Gastroesophageal sphincter (tissue), 4 donors: ENCODE results near the gene RUFY4. TPM values are rescaled to one million over a fixed set of nuclear protein-coding genes. Genes with fewer than 3 reads are reported as not detected.
"Not testable (repeated sequence)": the region's sequence is repeated elsewhere in the genome, so short reads cannot be mapped to it uniquely, and the experiment has no call there.

Source experiments
- ATAC-seq: fragments of 150-250 bp; one replicate; pipeline ENCODE4 v1.9.1; 2016; ENCODE audit warnings: mild to moderate bottlenecking, moderate library complexity
- H3K27ac ChIP-seq, 4 donors: fragments of 200-600 bp; sonication (generic) in 3 of 4; 1 replicate in 3 of 4; 2 replicates in 1 of 4; pipeline ENCODE4 v1.5.1; 2016 to 2019
- H3K27me3 ChIP-seq: fragments of 200-600 bp; sonication (generic); one replicate; pipeline ENCODE4 v1.5.1; 2019
- H3K36me3 ChIP-seq, 2 donors: fragments of 200-600 bp; sonication (generic); one replicate each; pipeline ENCODE4 v1.5.1; 2019; ENCODE audit warnings: control low read depth in 1 of 2
- H3K4me1 ChIP-seq, 3 donors: fragments of 200-600 bp; sonication (generic); 1 replicate in 2 of 3; 2 replicates in 1 of 3; pipeline ENCODE4 v1.5.1; 2016 to 2019; ENCODE audit warnings: control low read depth in 2 of 3
- H3K4me3 ChIP-seq, 2 donors: fragments of 200-600 bp; sonication (generic); one replicate each; pipeline ENCODE4 v1.5.1; 2019; ENCODE audit warnings: mild to moderate bottlenecking in 1 of 2, moderate library complexity in 1 of 2
- H3K9me3 ChIP-seq, 3 donors: fragments of 200-600 bp; sonication (generic); one replicate each; pipeline ENCODE4 v1.5.1; 2017 to 2019; ENCODE audit warnings: control low read depth in 2 of 3
- EP300 ChIP-seq: sonication (generic); formaldehyde crosslinking; IDR thresholded peaks from one replicate; pipeline ENCODE4 v1.6.1; 2017; ENCODE audit warnings: antibody characterized with exemption, mild to moderate bottlenecking
- POLR2A ChIP-seq, 2 donors: fragments of 450-650 bp; IDR thresholded peaks; one replicate each; pipeline ENCODE4 v1.6.1; 2017; ENCODE audit warnings: antibody characterized with exemption in 2 of 2, mild to moderate bottlenecking in 2 of 2, moderate library complexity in 1 of 2
- POLR2AphosphoS5 ChIP-seq: sonication (generic); formaldehyde crosslinking; IDR thresholded peaks from one replicate; pipeline ENCODE4 v1.6.1; 2017; ENCODE audit warnings: antibody characterized with exemption
- WGBS, 2 donors: methylation state at CpG; one replicate each; pipeline ENCODE4 v1.1.5; 2018; ENCODE audit warnings: low coverage in 1 of 2; 5-methylcytosine and 5-hydroxymethylcytosine counted together
- total RNA-seq, 4 donors: library from RNA; depleted of rRNA; stranded (reverse); fragments of >200 nt; gene quantifications; one replicate each; pipeline ENCODE4 v1.1.0, GENCODE V29; 2016
- TF ChIP-seq, protein P1 (sequence below), 4 experiments: fragments of 200-600 bp in 2 of 4; fragments of 450-650 bp in 2 of 4; sonication (generic) in 1 of 4; IDR thresholded peaks; one replicate each; pipeline ENCODE4 v1.5.1; 2017 to 2019; ENCODE audit warnings: antibody characterized with exemption in 4 of 4, mild to moderate bottlenecking in 2 of 4, moderate library complexity in 2 of 4

Gene RUFY4
- total RNA-seq, 4 donors from 2014 or later: not detected

DNA sequence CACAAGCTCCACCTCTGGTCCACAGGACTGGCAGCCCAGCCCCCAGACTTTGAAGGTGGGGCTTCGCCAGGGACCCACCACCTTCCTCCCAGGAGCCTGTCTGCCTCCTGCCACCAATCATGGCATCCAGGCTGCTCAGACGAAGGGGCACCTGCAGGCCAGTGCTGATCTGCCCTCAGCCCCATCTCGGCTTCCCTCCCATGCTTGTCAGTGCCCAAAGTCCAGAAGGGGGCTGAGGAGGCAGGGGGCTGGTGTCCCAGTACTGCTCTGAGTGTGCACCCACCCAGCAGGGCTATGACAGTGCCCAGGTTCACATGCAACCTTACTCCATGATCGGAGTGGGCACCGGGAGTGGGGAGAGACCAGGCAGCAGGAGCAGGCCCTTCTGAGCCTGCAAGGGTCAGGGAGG is 25.3 kb upstream of the RUFY4 start:
- TF ChIP-seq POLR2AphosphoS5: no peak
- TF ChIP-seq, protein P1, sequence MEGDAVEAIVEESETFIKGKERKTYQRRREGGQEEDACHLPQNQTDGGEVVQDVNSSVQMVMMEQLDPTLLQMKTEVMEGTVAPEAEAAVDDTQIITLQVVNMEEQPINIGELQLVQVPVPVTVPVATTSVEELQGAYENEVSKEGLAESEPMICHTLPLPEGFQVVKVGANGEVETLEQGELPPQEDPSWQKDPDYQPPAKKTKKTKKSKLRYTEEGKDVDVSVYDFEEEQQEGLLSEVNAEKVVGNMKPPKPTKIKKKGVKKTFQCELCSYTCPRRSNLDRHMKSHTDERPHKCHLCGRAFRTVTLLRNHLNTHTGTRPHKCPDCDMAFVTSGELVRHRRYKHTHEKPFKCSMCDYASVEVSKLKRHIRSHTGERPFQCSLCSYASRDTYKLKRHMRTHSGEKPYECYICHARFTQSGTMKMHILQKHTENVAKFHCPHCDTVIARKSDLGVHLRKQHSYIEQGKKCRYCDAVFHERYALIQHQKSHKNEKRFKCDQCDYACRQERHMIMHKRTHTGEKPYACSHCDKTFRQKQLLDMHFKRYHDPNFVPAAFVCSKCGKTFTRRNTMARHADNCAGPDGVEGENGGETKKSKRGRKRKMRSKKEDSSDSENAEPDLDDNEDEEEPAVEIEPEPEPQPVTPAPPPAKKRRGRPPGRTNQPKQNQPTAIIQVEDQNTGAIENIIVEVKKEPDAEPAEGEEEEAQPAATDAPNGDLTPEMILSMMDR (IDR thresholded peaks at IDR 0.05): no peak
- no peak for TF ChIP-seq POLR2A (IDR thresholded peaks at IDR 0.05)
- no peak for TF ChIP-seq EP300
- no peaks in the 10 kb centered on the region for H3K36me3 ChIP-seq
- H3K27ac ChIP-seq: no peak overlapping the region
- no peaks in the 10 kb centered on the region for H3K4me1 ChIP-seq
- no peak for ATAC-seq
- H3K9me3 ChIP-seq: peaks cover 0 to 3% (median 0%) of the 10 kb centered on the region in 3 donors
- WGBS, 2 donors: no CpG with 5 or more reads among the region's 5 CpGs
- no peaks in the 10 kb centered on the region for H3K27me3 ChIP-seq
- H3K4me3 ChIP-seq: no peak overlapping the region

DNA sequence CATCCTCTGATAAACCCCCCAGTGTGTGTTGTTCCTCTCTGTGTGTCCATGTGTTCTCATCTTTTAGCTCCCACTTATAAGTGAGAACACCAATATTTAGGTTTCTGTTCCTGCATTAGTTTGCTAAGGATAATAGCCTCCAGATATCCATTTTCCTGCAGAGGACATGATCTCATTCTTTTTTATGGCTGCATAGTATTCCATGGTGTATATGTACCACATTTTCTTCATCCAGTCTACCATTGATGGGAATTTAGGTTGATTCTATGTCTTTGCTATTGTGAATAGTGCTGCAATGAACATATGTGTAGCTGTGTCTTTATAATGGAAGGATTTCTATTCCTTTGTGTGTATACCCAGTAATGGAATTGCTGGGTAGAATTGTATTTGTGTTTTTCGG is 24.5 kb upstream of the RUFY4 start:
- H3K27me3 ChIP-seq, H3K4me3 ChIP-seq, ATAC-seq, H3K9me3 ChIP-seq, H3K36me3 ChIP-seq, H3K4me1 ChIP-seq, H3K27ac ChIP-seq: not testable (repeated sequence)
- 100% methylated on average over 1 of the region's 1 CpG for WGBS, 2 donors

DNA sequence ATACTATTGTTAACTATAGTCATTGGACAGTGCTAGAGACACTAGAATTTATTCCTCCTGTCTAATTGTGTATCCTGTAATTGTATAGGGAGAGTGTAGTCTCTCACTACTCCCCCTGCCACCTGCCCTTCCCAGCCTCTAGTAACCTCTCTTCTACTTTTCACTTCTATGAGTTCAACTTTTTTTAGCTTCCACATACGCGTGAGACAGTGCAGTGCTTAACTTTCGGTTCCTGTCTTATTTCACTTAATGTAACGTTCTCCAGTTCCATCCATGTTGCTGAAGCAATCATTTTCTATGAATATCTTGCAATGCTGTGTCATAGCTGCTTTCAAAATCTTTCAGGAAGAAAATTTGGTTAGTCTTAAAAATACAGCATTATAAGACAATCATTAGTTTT is 22.8 kb upstream of the RUFY4 start:
- Histone ChIP-seq H3K4me3 (no peak overlapping the region), H3K36me3 (no peaks in the 10 kb centered on the region), H3K27ac (no peak overlapping the region), H3K27me3 (no peaks in the 10 kb centered on the region), H3K4me1 (no peaks in the 10 kb centered on the region), H3K9me3 (peaks cover 0 to 17% (median 0%) of the 10 kb centered on the region in 3 donors)
- TF ChIP-seq, protein P1 (IDR thresholded peaks at IDR 0.05): no peak
- TF ChIP-seq POLR2AphosphoS5: no peak
- TF ChIP-seq POLR2A (IDR thresholded peaks at IDR 0.05): no peak
- no peak for TF ChIP-seq EP300
- peak; percentile 39 for ATAC-seq
- 59 to 100% methylated on average over 1 to 4 of the region's 4 CpGs for WGBS, 2 donors

DNA sequence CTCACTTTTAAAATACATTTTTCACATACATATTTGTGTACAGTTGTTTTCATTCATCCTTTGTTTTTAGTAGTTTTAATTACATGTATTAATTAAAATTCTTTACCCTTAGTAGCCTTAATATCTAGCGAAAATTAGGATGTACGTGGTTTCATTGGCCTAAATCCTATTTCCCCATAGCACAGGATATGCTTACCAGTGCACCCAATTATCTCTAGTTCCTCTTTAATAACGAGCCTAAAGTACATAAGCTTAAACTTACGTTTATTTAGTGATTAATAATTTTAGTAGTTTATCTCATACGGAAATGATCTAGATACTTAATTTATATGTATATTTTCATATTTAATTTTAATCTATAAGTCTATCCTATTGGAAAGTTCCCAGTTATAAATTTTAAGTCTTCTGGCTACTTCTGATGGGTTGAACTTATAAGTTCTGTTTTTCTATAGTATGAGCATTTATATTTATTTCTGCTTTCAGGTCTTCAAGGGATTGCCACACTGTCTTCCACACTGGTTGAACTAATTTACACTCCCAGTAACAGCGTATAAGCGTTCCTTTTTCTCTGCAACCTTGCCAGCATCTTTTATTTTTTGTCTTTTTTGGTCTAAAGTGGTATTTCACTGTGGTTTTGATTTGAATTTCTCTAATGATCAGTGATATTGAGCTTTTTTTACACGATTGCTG is 21.4 kb upstream of the RUFY4 start:
- H3K36me3 ChIP-seq: no peaks in the 10 kb centered on the region
- ATAC-seq: no peak
- no peaks in the 10 kb centered on the region for H3K4me1 ChIP-seq
- TF ChIP-seq, protein P1 (IDR thresholded peaks at IDR 0.05): no peak
- TF ChIP-seq EP300: no peak
- no peak for TF ChIP-seq POLR2AphosphoS5
- no peak for TF ChIP-seq POLR2A (IDR thresholded peaks at IDR 0.05)
- WGBS, 2 donors: 83 to 85% methylated on average over 7 to 8 of the region's 8 CpGs
- no peak overlapping the region for H3K4me3 ChIP-seq
- no peak overlapping the region for H3K27ac ChIP-seq
- peaks cover 0 to 17% (median 0%) of the 10 kb centered on the region in 3 donors for H3K9me3 ChIP-seq
- H3K27me3 ChIP-seq: no peaks in the 10 kb centered on the region

DNA sequence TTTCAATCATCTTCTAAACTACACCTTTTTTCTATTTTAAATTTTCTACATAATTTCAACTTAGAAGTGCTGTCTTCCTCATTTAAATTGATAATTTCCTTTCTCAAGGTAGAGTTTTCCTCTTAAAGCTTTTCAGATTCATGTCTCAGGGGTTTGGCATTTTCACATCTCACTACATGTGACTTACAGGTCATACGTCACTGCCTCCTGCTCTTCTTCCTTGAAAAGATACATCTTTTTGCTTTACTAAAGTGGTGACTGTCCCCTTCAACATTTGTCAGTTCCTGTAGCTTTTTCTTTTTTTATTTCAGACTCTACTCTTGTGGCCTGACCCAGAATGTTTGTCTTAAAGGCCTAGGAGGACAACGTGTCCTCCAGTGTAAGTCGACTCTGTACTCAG is 17.1 kb upstream of the RUFY4 start:
- ATAC-seq: no peak
- Histone ChIP-seq H3K4me1 (no peaks in the 10 kb centered on the region), H3K36me3 (no peaks in the 10 kb centered on the region), H3K4me3 (no peak overlapping the region), H3K27me3 (no peaks in the 10 kb centered on the region), H3K27ac (no peak overlapping the region), H3K9me3 (peaks cover 0 to 13% (median 0%) of the 10 kb centered on the region in 3 donors)
- 84 to 100% methylated on average over 1 to 3 of the region's 3 CpGs for WGBS, 2 donors
- no peak for TF ChIP-seq EP300

DNA sequence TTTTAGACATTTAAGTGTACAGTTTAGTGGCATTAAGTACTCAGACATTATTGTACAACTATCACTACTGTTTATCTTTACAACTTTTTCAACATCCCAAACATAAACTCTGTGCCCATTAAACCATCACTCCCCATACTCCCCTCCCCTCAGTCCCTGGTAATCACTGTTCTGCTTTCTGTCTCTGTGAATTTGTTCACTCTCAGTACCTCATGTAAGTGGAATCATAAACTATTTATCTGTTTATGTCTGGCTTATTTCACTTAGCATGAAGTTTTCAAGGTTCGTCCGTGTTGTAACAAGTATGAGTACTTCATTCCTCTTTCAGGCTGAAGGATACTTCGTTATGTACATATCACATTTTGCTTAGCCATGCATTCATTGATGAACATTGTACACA is 9.8 kb upstream of the RUFY4 start:
- H3K27me3 ChIP-seq: peaks cover 10% of the 10 kb centered on the region
- ATAC-seq: no peak
- H3K27ac ChIP-seq: no peak overlapping the region
- H3K9me3 ChIP-seq: no peaks in the 10 kb centered on the region
- TF ChIP-seq, protein P1 (IDR thresholded peaks at IDR 0.05): no peak
- TF ChIP-seq POLR2A (IDR thresholded peaks at IDR 0.05): no peak
- no peak for TF ChIP-seq POLR2AphosphoS5
- no peak for TF ChIP-seq EP300
- 50 to 68% methylated on average over 3 of the region's 3 CpGs for WGBS, 2 donors
- no peaks in the 10 kb centered on the region for H3K36me3 ChIP-seq
- H3K4me3 ChIP-seq: no peak overlapping the region
- H3K4me1 ChIP-seq: no peaks in the 10 kb centered on the region
